AG04449 (cell line): ENCODE results near the gene LARP1.
"Not testable (repeated sequence)": the region's sequence is repeated elsewhere in the genome, so short reads cannot be mapped to it uniquely, and the experiment has no call there.

Source experiments
- CTCF ChIA-PET: fragments of 350-600 bp; formaldehyde crosslinking; extraction: SDS; loops from one replicate; lab custom pipeline; 2021; ENCODE audit warnings: antibody characterized with exemption; lab: Yijun Ruan, JAX
- POLR2A ChIA-PET: fragments of 400-600, 350-600 bp; formaldehyde crosslinking; extraction: SDS; loops from one replicate; lab custom pipeline; 2020; ENCODE audit warnings: antibody characterized with exemption, inconsistent platforms; lab: Yijun Ruan, JAX
- DNase-seq: peaks from one replicate; pipeline ENCODE4 v3.0.0-alpha.2; 2010; ENCODE audit warnings: low read depth, low spot score
- H3K4me3 ChIP-seq: 2 replicates; pipeline ENCODE4 v1.5.1; 2011; ENCODE audit warnings: low read depth, mild to moderate bottlenecking, control low read depth, low read length
- TF ChIP-seq, protein P1 (sequence below): IDR thresholded peaks from one replicate; pipeline ENCODE4 v1.5.1; 2011; ENCODE audit warnings: mild to moderate bottlenecking, moderate library complexity, low read length, control low read depth, inconsistent platforms; ENCODE audit not compliant: insufficient read depth; ENCODE audit errors: missing control alignments

LARP1 gene

DNA sequence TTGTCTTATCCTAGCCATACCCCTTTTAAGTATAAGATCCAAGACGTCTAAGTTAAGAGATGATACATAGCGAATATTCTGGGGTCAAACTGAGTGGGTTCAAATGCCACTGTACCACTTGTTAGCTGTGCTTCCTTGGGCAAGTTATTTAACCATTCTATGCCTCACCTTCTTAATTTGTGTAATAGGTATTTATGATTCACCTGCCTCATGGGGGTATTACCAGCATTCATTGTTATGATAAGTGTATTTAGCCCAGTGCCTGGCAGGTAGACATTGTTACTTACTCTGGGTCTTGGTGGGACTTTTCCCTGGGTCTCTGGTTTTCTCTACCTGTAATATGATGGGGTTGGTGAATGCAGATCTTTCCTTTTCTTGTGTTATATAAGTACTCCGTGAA, 3.8 kb downstream of the LARP1 start:
- POLR2A ChIA-PET, result no interaction called here

DNA sequence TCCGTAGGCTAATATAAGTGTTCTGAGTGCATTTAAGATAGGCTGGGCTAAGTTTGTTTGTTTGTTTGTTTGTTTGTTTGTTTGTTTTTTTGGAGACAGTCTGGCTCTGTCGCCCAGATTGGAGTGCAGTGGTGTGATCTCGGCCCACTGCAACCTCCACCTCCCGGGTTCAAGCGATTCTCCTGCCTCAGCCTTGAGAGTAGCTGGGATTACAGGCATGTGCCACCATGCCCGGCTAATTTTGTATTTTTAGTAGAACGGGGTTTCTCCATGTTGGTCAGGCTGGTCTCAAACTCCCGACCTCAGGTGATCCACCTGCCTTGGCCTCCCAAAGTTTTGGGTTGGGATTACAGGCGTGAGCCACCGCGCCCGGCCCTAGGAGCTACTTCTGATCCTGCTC, 4.7 kb downstream of the LARP1 start:
- DNase-seq, CTCF ChIA-PET, H3K4me3 ChIP-seq, POLR2A ChIA-PET: not testable (repeated sequence)

More for the DNA sequence above, 3.8 kb downstream of the LARP1 start:
- CTCF ChIA-PET, result interaction anchor here (1.0 to 1.4 kb wide), 2 partner anchors 9 to 11 kb away, joined by 3 to 4 read pairs; no protein-coding TSS in a partner anchor
- TF ChIP-seq, protein P1, sequence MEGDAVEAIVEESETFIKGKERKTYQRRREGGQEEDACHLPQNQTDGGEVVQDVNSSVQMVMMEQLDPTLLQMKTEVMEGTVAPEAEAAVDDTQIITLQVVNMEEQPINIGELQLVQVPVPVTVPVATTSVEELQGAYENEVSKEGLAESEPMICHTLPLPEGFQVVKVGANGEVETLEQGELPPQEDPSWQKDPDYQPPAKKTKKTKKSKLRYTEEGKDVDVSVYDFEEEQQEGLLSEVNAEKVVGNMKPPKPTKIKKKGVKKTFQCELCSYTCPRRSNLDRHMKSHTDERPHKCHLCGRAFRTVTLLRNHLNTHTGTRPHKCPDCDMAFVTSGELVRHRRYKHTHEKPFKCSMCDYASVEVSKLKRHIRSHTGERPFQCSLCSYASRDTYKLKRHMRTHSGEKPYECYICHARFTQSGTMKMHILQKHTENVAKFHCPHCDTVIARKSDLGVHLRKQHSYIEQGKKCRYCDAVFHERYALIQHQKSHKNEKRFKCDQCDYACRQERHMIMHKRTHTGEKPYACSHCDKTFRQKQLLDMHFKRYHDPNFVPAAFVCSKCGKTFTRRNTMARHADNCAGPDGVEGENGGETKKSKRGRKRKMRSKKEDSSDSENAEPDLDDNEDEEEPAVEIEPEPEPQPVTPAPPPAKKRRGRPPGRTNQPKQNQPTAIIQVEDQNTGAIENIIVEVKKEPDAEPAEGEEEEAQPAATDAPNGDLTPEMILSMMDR, result no peak
- H3K4me3 ChIP-seq, result no peak overlapping the region
- no peak for DNase-seq

DNA sequence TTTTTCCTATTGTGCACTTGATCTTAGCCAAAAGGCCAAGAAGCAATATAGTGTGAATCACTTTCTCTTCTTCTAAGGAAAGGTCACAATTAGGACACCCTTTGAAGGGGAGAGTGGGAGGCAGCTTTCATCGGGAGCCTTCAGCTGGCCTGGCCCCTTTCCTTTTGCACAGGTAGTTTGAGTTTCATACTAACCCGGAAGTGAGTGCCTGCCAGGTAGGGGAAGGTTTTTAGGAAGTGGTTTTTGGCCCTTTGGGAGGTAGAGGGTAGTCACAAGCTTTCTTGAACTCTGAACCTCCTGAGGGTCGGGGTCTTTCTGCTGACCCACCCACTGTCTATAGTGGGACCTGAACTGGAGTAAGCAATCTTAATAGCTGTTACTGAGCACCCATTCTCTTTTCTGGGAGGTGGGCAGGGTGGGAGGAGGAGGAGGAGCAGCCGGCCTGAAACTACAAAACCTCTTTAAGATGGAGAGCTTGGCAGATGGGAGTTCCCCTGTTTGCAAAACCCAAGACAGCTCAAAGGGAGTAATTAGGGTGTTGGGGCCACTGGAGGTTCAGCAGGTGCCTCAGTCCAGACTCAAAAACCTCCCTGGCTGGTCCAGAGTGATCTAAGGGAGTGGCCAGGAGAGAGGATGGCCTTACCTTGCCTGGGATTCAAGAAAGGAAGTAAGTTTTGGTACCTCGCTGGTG, 6.0 kb downstream of the LARP1 start:
- no peak for DNase-seq
- TF ChIP-seq, protein P1, result no peak
- CTCF ChIA-PET, result no interaction called here
- no peak overlapping the region for H3K4me3 ChIP-seq
- POLR2A ChIA-PET, result interaction anchor here (0.9 kb wide), 1 partner anchor 15 kb away, joined by 3 read pairs; no protein-coding TSS in a partner anchor

DNA sequence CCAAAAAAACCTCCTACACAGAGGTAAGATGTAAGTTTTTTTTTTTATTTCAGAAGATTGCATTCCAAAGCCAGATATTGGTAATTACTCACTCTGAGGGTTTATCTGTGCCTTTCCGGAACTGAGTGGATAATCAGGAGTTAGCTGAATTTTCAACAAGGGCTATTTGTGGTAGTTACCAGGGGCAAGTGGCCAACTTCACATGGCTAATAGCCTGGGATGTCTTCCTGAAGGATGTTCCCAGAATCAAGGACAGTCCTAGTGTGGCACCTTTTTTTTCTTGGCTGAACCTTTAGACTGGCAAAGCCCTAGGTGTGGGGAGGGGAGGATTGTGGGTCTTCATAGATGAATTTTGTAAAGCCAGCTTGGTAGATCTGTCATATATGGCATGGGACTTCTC, 7.1 kb downstream of the LARP1 start:
- POLR2A ChIA-PET, result interaction anchor here (1.1 kb wide), 1 partner anchor 9 kb away, joined by 3 read pairs; no protein-coding TSS in a partner anchor
- no peak for DNase-seq
- no peak overlapping the region for H3K4me3 ChIP-seq
- CTCF ChIA-PET, result interaction anchor here (1.2 kb wide), 1 partner anchor 9 kb away, joined by 5 read pairs; no protein-coding TSS in a partner anchor
- TF ChIP-seq, protein P1, result no peak

DNA sequence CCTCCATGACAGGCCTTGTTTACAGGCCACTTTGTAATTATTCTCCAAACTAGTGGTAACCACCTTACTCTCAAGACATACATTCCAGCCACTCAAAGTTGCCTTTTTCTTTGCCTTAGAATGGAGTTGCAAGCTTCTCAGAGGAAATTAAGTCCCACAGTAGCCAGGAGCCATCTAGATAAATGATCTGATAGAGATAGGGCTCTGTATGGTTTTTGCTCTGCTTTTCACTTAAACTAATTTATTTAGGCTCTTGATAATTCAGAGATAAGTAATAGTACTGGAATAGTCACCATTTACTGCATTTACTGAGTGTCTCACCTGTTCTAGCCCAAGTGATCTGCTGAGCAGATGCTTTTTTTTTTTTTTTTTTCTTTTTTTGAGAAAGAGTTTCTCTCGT, 7.5 kb downstream of the LARP1 start:
- no peak for DNase-seq
- TF ChIP-seq, protein P1, result no peak
- H3K4me3 ChIP-seq, result no peak overlapping the region
- ChIA-PET CTCF (interaction anchor here (1.2 kb wide), 1 partner anchor 9 kb away, joined by 5 read pairs; no protein-coding TSS in a partner anchor), POLR2A (interaction anchor here (1.1 kb wide), 1 partner anchor 9 kb away, joined by 3 read pairs; no protein-coding TSS in a partner anchor)

DNA sequence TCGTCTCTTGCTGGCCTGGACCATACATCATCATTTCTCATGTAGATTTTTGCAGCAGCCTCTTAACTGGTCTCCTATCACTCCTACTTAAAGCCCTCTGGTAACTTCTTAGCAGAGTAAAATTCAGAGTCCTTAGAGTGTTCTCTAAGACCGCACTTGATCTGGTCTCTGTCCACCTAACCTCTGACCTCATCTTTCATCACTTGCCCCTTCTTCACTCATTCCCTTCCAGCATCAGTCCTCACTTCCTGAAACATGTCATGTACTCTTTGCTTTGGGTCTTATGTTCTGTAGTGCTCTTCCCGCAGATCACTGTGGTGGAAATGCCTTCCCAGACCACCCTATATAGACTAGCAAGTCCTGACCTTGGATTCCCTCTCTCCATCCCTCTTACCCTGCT, 9.8 kb downstream of the LARP1 start:
- DNase-seq, result no peak
- TF ChIP-seq, protein P1, result no peak
- CTCF ChIA-PET, result no interaction called here
- POLR2A ChIA-PET, result interaction anchor here (1.2 kb wide), 1 partner anchor 14 kb away, joined by 4 read pairs; no protein-coding TSS in a partner anchor
- H3K4me3 ChIP-seq, result no peak overlapping the region
